Upper lobe of right lung (tissue), 1 donor: Measurements from ENCODE around the gene NIN. TPM values are rescaled to one million over a fixed set of nuclear protein-coding genes. Genes with fewer than 3 reads are reported as not detected.

Experiments
- ATAC-seq: fragments of 200-7000 bp; cut with Tn5 transposase; one replicate; pipeline ENCODE4 v1.9.1; 2020; ENCODE audit warnings: mild to moderate bottlenecking, moderate library complexity
- DNase-seq: peaks from one replicate; pipeline ENCODE4 v3.0.0-alpha.2; 2020
- H3K27ac ChIP-seq: fragments of 200-600 bp; one replicate; pipeline ENCODE4 v1.8.0; 2022
- H3K27me3 ChIP-seq: fragments of 200-600 bp; one replicate; pipeline ENCODE4 v1.8.0; 2022; ENCODE audit warnings: mild to moderate bottlenecking
- H3K36me3 ChIP-seq: fragments of 200-600 bp; one replicate; pipeline ENCODE4 v1.8.0; 2022
- H3K4me1 ChIP-seq: fragments of 200-600 bp; one replicate; pipeline ENCODE4 v1.8.0; 2022
- H3K4me3 ChIP-seq: fragments of 200-600 bp; one replicate; pipeline ENCODE4 v1.8.0; 2022; ENCODE audit warnings: mild to moderate bottlenecking
- H3K9me3 ChIP-seq: fragments of 200-600 bp; one replicate; pipeline ENCODE4 v1.8.0; 2022
- intact Hi-C: fragments of 100-400 bp; cut with DNase I; formaldehyde crosslinking; loops from one replicate; pipeline ENCODE4 v1.11.0; 2022
- total RNA-seq: library from RNA; stranded (reverse); fragmentation: NEBNext Ultra II Directional; extraction: Animal tissue kit (Norgen Biotek cat#: 25700); gene quantifications from one replicate; pipeline ENCODE4 v1.2.1, GENCODE V29; 2021
- TF ChIP-seq, protein P1 (sequence below): fragments of 200-600 bp; IDR thresholded peaks from one replicate; pipeline ENCODE4 v1.8.0; 2022; ENCODE audit warnings: antibody characterized with exemption
- donor health status: DM: no; HTN: yes; CAD: no; lungs with severe emphysema.

NIN gene
- total RNA-seq, 1 donor from 2014 or later: 37.5 TPM

DNA sequence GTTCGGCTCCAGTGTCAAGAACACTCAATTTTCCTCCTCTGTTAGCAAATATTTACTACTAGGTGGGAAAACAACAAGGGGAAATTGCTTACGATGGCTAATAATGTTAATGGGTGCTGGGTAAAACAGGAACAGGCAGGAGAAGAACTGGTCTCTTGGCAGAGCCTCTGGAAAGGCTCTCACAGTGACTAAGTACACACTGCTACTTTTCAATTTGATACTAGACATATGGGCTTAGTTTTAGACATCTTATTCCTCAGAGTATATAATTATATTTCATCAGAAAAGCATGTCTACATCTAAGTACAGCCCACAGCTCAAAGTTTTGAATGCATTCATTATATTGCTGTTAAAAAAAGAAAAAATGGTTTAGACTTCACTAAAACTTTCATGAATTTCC lies 97.5 kb downstream of the NIN start:
- DNase-seq: no peak
- no peak for ATAC-seq
- TF ChIP-seq, protein P1, sequence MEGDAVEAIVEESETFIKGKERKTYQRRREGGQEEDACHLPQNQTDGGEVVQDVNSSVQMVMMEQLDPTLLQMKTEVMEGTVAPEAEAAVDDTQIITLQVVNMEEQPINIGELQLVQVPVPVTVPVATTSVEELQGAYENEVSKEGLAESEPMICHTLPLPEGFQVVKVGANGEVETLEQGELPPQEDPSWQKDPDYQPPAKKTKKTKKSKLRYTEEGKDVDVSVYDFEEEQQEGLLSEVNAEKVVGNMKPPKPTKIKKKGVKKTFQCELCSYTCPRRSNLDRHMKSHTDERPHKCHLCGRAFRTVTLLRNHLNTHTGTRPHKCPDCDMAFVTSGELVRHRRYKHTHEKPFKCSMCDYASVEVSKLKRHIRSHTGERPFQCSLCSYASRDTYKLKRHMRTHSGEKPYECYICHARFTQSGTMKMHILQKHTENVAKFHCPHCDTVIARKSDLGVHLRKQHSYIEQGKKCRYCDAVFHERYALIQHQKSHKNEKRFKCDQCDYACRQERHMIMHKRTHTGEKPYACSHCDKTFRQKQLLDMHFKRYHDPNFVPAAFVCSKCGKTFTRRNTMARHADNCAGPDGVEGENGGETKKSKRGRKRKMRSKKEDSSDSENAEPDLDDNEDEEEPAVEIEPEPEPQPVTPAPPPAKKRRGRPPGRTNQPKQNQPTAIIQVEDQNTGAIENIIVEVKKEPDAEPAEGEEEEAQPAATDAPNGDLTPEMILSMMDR: no peak
- no peaks in the 10 kb centered on the region for H3K27me3 ChIP-seq
- no peak overlapping the region for H3K27ac ChIP-seq
- no peaks in the 10 kb centered on the region for H3K9me3 ChIP-seq
- H3K4me1 ChIP-seq: no peaks in the 10 kb centered on the region
- H3K36me3 ChIP-seq: peaks cover 90% of the 10 kb centered on the region
- no peak overlapping the region for H3K4me3 ChIP-seq
- intact Hi-C loops: no loop called here

DNA sequence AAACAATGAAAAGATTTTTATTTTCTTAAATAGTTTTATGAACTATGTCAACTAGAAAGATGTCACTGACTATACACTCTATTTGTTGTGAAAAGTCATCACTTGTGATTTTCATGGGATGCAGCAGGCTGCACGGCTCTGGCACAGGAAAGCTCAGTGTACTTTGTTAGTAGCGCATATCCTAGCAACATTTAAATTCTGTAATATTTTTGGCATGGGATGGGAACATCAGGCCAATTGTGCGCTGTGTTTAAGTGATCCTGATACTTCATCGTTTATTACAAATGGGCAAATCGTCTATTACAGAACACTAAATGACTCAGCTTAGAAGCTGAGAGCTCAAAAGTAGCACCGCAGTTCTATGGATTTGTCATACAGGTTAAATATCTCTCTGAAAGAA lies 102.1 kb downstream of the NIN start:
- H3K27ac ChIP-seq: no peak overlapping the region
- no peak overlapping the region for H3K4me3 ChIP-seq
- no peak for ATAC-seq
- H3K4me1 ChIP-seq: no peaks in the 10 kb centered on the region
- H3K27me3 ChIP-seq: no peaks in the 10 kb centered on the region
- TF ChIP-seq, protein P1: no peak
- peaks cover 76% of the 10 kb centered on the region for H3K36me3 ChIP-seq
- no peak for DNase-seq
- intact Hi-C loops: no loop called here
- H3K9me3 ChIP-seq: no peaks in the 10 kb centered on the region

DNA sequence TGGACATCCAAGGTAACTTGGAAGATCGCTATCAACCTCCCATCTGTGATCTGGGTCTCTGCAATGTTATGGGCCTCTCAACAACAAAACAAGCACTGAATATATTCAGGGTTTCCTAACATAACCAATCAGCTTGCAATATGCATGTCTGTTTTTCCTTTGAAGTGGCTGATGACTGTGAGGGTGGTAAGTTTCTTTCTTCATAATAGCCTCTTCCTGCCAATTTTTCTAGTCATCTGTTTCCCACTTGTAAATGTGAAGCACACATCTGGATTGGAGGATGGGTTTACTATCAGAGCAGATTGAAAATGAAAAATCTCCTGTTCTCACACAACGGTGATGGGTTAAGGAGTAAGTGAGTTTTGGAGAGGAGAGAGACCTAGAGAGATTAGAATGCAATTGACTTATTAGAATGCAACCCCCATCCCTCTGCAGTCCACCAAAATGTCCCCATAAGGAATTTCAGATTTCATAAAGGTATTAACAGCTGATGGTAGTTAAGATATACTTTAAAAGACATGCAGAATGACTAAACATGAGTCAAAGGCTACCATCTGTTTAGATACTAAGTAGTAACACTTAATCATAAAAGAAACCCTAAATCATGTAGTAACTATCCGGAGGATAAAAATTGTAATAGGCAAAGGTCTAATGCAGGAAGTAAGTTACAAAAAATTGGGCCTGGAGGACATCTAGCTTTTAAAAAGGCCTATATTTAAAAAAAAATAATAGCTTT lies 104.4 kb downstream of the NIN start:
- ATAC-seq: no peak
- TF ChIP-seq, protein P1: no peak
- Histone ChIP-seq H3K4me1 (no peaks in the 10 kb centered on the region), H3K27ac (no peak overlapping the region), H3K4me3 (no peak overlapping the region), H3K36me3 (peaks cover 75% of the 10 kb centered on the region), H3K9me3 (no peaks in the 10 kb centered on the region), H3K27me3 (no peaks in the 10 kb centered on the region)
- no peak for DNase-seq
- intact Hi-C loops: no loop called here

DNA sequence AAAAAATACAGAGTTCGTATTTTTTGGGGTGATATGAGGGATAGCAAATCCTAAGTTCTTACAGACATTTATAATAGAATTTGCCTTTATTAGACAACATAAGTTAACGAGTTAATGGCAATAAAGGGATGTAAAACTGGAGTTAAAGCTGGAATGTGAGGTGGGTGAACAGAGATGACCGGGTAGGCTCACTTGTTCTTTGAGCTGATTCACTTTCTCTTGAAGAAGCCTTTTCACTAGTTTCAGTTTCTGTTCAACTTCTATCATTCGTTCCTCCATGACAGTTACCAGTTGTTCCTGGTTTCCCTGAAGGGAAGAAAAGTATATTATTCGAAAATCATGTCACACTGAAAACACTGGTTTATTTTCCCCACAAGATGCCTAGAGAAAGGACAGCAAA lies 105.2 kb downstream of the NIN start:
- Histone ChIP-seq H3K27ac (no peak overlapping the region), H3K27me3 (no peaks in the 10 kb centered on the region), H3K4me1 (no peaks in the 10 kb centered on the region), H3K4me3 (no peak overlapping the region), H3K36me3 (peaks cover 68% of the 10 kb centered on the region), H3K9me3 (no peaks in the 10 kb centered on the region)
- no peak for DNase-seq
- ATAC-seq: no peak
- intact Hi-C loops: no loop called here
- TF ChIP-seq, protein P1: no peak

DNA sequence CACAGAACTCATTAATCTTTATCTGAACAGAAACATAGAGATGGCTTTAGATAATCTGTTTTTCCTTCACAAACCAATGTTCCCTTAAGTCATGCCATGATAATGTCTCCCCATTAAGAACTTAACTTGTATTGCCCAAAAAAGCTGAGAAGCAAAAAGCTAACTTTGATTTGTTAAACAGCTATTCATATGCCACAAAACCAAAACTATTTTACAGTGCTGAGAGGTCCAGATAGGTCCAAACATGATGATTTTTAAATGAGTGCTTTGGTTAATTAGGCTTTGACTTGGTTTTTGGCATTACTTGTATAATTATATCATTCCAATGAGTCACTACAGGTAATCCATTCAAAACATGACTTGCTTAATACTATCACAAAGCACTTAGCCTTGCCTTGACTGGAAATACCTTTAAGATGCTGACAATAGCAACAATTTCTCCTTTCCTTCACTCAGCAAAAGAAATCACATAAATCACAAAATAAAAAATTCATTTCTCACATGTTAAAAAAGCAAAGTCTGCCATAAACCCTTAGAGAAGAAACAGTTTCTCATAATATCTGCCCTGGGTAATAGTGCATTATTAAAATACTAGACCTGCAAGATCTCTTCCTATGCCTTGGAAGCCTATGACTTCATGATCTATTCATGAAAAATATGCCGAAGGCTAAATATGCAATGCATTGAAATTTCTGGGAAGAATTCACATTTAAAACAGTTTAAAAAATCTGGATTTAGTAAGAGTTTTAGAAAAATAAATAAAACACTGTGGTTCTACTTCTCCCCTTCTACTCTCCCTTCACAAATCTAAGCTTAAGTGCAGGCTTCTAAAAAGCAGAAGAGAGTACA lies 110.8 kb downstream of the NIN start:
- ATAC-seq (no peak), DNase-seq (no peak)
- TF ChIP-seq, protein P1: no peak
- Histone ChIP-seq H3K9me3 (no peaks in the 10 kb centered on the region), H3K27me3 (no peaks in the 10 kb centered on the region), H3K4me3 (no peak overlapping the region), H3K27ac (no peak overlapping the region), H3K4me1 (no peaks in the 10 kb centered on the region), H3K36me3 (peaks cover 34% of the 10 kb centered on the region)
- intact Hi-C loops: no loop called here
